K562 (cell line): ENCODE measurements around the gene NDUFA13.

Source experiments
- CHAMP1 ChIP-seq: fragments of 450-650 bp; IDR thresholded peaks from 2 replicates; pipeline ENCODE4 v1.6.1; 2016; ENCODE audit warnings: mild to moderate bottlenecking
- CHD2 ChIP-seq: IDR thresholded peaks from 2 replicates; pipeline ENCODE4 v1.6.1; 2011; ENCODE audit warnings: low read depth, low read length
- CTCF ChIP-seq, 3 experiments: IDR thresholded peaks in 2 of 3; conservative IDR thresholded peaks in 1 of 3; 2 replicates each; pipeline ENCODE4 v1.5.1; 2011 to 2012; ENCODE audit warnings: low read length in 3 of 3, mild to moderate bottlenecking in 3 of 3, control low read depth in 2 of 3, improper control_type of control experiment in 1 of 3, inconsistent platforms in 1 of 3, low read depth in 1 of 3, mixed read lengths in 1 of 3, moderate library complexity in 1 of 3; ENCODE audit not compliant: insufficient read depth in 2 of 3
- HDAC6 ChIP-seq: IDR thresholded peaks from 2 replicates; pipeline ENCODE4 v1.6.1; 2012; ENCODE audit warnings: low read depth, mild to moderate bottlenecking, control low read depth, inconsistent platforms, low read length, moderate library complexity
- MAFG ChIP-seq: fragments of 450-650 bp; conservative IDR thresholded peaks from 2 replicates; pipeline ENCODE4 v1.6.1; 2016; ENCODE audit warnings: missing genetic modification characterization, missing compliant biosample characterization
- MAFK ChIP-seq: IDR thresholded peaks from 2 replicates; pipeline ENCODE4 v1.6.1; 2011; ENCODE audit warnings: low read length, improper control_type of control experiment
- MAX ChIP-seq: sonication (generic); formaldehyde crosslinking; IDR thresholded peaks from 2 replicates; pipeline ENCODE4 v1.9.0; 2022; ENCODE audit warnings: mild to moderate bottlenecking, missing genetic modification reagents
- MLLT1 ChIP-seq, 2 experiments: fragments of 450-650 bp; IDR thresholded peaks; 2 replicates each; pipeline ENCODE4 v1.6.1; 2016
- MYNN ChIP-seq, 2 experiments: sonication (generic); formaldehyde crosslinking in 1 of 2; IDR thresholded peaks; 2 replicates each; pipeline versions ENCODE4 v1.5.0 to v1.6.1; 2016 to 2020; ENCODE audit warnings: antibody characterized with exemption in 1 of 2, missing genetic modification reagents in 1 of 2
- POLR2A ChIP-seq: fragments of 450-650 bp; conservative IDR thresholded peaks from 2 replicates; pipeline ENCODE4 v1.6.1; 2016
- ZC3H8 ChIP-seq: fragments of 450-650 bp; IDR thresholded peaks from 2 replicates; pipeline ENCODE4 v1.6.1; 2017
- ZFP91 ChIP-seq: sonication (generic); formaldehyde crosslinking; IDR thresholded peaks from 2 replicates; pipeline ENCODE4 v1.8.0; 2022; ENCODE audit warnings: mild to moderate bottlenecking, missing genetic modification reagents
- ZNF282 ChIP-seq: sonication (generic); formaldehyde crosslinking; IDR thresholded peaks from 2 replicates; pipeline ENCODE4 v1.8.1; 2023; ENCODE audit warnings: missing genetic modification reagents

- no peak for TF ChIP-seq MLLT1 (IDR thresholded peaks at IDR 0.05)
- no peak for TF ChIP-seq MAFK
- TF ChIP-seq POLR2A, result no peak
- no peak for TF ChIP-seq HDAC6
- TF ChIP-seq CTCF (IDR thresholded peaks at IDR 0.05 in 2 of 3, conservative IDR thresholded peaks at IDR 0.05 in 1 of 3; ENCODE audit: insufficient read depth in 2 of 3, low read depth in 1 of 3, low read length in 3 of 3), result no peak
- TF ChIP-seq CHAMP1, result no peak
- TF ChIP-seq MAX, result no peak
- TF ChIP-seq ZFP91 (CRISPR knock-in tag), result no peak
- peak; percentile 52; the same call in 1 of the 2 replicates for TF ChIP-seq MYNN (IDR thresholded peaks at IDR 0.05)
- no peak for TF ChIP-seq MYNN (CRISPR knock-in tag; IDR thresholded peaks at IDR 0.05)
- no peak for TF ChIP-seq ZC3H8
- no peak for TF ChIP-seq MAFG (tag)
- no peak for TF ChIP-seq ZNF282
- TF ChIP-seq CHD2, result no peak
Observed at GRCh38 chr19:19487950-19488874, 27.8 kb upstream of the NDUFA13 start.
